NCI-H510A treated with DMSO at 0.1 percent for 48 hours (cell line): ENCODE results near the gene RIC1.
"Not testable (repeated sequence)": the region's sequence is repeated elsewhere in the genome, so short reads cannot be mapped to it uniquely, and the experiment has no call there.

ENCODE experiments used
- DNase-seq: peaks from one replicate; lab custom pipeline; 2025; lab: John Stamatoyannopoulos, UW

RIC1 gene

GRCh38 chr9:5675046-5675445, 46.1 kb downstream of the RIC1 start:
- not testable (repeated sequence) for DNase-seq

- DNase-seq, result not testable (repeated sequence)
Measured at GRCh38 chr9:5683591-5683990, 54.7 kb downstream of the RIC1 start.

GRCh38 chr9:5684101-5684500, 55.2 kb downstream of the RIC1 start:
- no peak for DNase-seq

DNA sequence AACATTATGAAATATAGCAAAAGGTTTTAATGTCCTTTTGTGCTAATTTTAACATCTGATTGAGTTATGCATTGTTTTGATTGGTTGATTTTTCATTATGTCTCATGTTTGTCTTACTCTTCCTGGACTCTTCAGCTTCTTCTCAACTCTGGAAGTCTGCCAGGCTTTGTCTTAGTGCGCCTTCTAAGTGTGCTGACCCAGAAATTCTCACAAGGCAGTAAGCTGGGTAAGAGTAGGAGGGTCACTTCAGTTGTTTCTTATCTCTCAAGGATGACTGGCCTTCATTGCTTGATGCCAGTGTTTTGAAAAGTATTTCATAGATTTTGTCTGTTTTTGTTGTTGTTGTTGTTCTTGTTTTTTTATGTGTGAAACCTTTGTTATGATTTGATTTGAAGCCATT, 59.2 kb downstream of the RIC1 start:
- no peak for DNase-seq

DNA sequence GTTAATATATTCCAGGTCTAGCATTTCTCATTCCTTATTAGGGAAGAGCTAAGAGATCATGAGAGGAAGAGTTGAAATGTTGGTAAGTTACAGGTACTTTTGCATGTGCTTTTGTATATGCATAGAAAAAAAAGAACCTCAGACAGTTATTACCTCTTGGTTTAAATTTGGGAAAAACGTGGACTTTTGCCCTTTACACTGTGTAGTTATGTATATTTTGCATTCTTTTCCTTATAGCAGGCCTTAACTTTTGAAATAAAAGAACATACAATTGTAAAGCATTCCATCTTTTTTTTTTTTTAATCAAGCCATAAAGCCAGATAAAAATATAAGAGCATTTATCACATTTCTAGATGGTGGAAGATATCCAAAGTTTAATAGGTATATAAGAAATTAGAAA, 61.4 kb downstream of the RIC1 start:
- DNase-seq, result no peak

DNA sequence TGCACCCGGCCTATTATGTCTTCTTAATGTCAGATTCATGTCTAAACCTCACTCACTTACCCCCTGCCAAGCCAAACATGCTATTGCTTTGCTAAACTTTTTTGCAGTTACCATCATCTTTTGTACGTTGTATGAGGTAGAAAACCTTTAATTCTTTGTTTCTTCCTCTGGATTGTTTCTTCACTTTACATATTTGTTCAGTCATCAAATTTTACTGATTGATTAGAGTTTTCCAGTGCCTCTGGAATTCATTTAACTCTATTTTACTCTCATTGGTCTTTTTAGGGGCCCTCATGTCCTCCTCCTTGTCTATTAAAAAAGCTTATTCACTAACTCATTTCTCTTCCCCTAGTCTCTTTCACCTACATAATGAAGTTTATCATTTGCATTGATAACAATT, 67.0 kb downstream of the RIC1 start:
- DNase-seq, result no peak

- DNase-seq, result no peak
Measured at GRCh38 chr9:5696884-5697283, 68.0 kb downstream of the RIC1 start.

DNA sequence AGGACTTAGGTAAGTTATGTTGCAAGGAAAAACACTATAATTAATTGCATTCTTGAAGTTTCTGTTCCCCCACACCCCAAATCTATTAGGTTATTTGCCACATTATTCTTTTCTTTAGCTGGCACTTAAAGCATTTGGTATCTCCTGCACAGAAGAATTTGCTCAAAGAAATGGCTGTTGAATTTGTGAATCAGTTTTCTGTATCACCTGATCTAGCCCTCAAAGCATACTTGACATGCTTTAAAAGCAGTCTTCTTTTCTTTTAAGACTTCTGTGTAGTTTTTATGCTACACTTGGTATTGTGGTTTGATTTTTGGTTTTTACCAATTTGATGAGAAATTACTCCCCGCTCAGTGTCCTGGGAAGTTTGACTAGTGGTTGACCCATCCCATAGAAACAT, 69.1 kb downstream of the RIC1 start:
- DNase-seq, result no peak

DNA sequence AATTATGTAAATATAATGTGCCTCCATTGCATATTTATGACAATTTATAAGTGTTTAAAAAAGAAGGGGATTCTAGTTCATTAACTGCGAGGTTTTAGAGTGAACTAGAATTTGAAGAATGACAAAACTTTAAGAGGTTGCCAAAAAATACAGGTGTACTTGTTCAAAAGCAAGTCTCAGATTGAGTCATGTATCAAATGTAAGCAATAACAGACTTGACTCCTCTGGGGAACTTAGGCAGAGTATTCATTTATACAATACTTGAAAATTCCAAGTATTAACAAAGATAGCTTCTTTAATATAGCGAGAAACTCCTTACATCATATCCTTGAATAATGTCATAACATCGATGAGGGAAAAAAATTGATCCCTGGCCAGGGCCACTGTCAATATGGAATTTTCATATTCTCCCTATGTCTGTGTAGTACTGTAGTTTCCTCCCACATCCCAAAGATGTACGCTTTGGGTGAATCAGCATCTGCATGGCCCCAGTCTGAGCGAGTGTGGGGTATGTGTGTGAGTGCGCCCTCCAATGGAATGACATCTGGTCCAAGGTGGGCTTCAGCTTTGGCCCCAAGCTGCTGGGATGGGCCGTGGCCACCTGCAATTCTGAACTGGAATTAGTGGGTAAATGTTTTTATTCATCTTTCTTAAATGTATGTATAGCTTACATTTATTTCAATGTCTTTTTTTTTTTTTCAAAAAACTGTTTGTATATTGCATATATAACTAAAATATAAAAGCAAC, 70.1 kb downstream of the RIC1 start:
- no peak for DNase-seq

- DNase-seq, result no peak
Measured at GRCh38 chr9:5708414-5708813, 79.5 kb downstream of the RIC1 start.

DNA sequence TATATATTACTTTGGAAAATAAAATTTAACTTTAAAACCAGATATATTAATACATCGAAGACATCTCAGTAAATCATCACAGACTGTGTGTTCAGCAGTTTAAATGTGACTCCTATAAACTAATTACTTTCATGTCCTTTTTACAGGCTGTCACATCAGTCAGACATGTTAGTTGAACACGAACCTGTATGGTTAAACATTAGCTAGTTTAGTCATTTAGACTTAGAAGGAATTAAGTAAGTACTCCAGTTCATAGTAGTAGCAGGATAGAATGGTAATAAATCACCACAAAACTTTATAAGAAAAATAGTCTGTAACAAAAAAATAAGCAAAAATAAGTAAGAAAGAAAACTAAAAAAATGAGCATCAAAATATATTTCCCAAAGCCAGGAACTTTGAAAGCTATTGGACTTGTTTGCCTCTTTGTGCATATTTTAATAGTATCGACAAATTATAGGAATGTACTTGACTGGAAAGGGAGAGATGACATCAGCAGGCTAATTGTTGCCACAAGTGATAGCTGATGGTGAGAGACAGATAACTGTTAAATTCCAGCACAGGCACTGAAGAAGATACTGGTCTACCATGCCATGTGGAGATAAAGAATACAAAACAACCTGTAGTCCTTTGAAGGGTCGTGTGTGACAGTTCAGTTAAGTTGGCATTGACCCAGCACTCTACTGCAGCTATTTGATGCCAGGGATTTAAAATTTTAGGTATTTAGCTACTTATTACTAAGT, 83.9 kb downstream of the RIC1 start:
- no peak for DNase-seq

DNA sequence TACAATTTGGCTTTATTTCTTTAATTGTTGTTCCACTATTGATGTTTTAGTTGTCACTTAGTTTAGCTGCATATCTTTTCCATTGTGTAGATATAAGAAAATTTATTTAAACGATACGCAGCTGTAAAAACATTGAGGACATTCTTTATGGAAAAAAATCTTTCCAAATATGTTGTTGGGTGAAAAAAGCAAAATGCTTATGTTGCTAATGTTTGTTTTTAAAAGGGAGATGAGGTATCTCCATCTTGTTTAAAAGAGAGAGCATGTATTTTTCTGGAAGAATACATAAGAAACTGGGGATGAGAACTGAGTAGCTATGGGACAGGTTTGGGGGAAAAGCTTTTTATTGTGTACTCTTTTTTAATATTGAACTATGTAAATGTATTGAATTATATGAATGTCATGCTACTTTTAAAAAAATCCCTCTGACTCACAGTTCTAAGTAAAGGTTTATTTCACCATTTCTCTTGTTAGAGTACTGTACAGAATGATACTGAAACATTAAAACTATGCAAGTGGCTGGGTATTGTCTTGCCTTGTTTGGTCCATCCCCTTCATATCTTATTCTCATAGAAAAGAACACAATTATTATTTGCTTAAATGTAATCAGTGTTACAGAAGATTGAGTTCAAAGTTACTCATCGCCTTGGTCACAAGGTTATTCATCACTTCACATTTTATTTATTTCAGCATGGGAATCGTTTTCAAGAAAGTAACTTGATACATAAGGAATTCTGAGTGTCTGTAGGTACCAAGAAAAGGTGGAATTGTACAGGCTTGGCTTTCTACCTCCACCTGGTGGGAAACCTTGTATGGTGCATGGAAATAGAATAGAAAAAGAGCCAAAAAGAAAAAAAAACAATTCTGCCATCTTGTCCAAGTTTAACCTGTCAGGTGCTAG, 85.8 kb downstream of the RIC1 start:
- no peak for DNase-seq

- DNase-seq, result no peak
Measured at GRCh38 chr9:5715548-5716127, 86.7 kb downstream of the RIC1 start.

DNA sequence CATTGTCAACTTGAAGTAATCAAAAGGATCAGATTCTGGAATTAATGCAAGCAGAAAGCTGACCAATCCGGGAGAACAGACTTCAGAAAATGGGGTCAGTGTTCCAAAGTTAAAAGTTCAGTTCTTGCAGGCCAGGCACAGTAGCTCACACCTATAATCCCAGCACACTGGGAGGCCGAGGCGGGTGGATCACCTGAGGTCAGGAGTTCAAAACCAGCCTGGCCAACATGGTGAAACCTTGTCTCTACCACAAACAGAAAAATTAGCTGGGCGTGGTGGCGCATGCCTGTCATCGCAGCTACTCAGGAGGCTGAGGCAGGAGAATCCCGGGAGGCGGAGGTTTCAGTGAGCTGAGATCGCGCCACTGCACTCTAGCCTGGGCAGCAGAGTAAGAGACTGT, 88.5 kb downstream of the RIC1 start:
- DNase-seq, result not testable (repeated sequence)

DNA sequence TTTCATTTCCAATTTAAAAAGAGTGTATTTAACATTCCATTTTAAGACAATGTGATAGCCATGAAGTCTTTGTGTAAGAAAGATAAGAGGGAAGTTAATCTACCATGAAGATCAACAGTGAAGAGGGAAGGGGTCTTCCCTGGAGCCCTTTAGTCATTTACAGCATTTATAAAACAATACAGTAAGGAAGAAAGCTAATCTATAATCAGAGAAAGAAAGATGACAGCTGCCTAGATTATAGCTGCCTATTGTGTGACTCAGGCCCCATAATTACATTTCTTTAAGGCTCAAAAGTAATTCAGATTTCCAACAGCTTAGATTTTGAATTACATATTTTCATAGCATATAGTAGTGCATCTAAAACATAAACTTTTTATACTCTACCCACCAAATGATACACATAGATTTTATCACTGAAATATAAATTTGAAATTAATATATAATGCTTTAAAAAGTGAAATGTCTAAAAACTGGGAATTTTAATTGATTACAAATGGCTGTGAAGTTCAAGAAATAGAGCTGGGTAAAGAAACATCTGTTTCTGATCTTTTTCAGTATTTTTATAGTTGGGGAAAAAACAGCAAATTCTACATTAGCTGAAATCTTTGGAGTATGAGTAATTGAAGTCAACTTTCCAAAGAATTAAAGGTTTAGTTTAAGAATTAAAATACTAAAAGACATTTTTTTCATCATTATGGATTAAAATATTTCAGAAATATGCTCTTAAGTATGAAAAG, 89.6 kb downstream of the RIC1 start:
- no peak for DNase-seq

GRCh38 chr9:5719100-5719926, 90.4 kb downstream of the RIC1 start:
- DNase-seq, result no peak

- no peak for DNase-seq
Measured at GRCh38 chr9:5720151-5720550, 91.2 kb downstream of the RIC1 start.

- no peak for DNase-seq
Measured at GRCh38 chr9:5721279-5722087, 92.6 kb downstream of the RIC1 start.

DNA sequence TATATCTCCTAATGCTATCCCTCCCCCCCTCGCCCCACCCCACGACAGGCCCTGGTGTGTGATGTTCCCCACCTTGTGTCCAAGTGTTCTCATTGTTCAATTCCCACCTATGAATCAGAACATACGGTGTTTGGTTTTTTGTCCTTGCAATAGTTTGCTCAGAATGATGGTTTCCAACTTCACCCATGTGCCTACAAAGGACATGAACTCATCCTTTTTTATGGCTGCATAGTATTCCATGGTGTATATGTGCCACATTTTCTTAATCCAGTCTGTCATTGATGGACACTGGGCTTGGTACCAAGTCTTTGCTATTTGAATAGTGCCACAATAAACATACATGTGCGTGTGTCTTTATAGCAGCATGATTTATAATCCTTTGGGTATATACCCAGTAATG, 93.8 kb downstream of the RIC1 start:
- not testable (repeated sequence) for DNase-seq

DNA sequence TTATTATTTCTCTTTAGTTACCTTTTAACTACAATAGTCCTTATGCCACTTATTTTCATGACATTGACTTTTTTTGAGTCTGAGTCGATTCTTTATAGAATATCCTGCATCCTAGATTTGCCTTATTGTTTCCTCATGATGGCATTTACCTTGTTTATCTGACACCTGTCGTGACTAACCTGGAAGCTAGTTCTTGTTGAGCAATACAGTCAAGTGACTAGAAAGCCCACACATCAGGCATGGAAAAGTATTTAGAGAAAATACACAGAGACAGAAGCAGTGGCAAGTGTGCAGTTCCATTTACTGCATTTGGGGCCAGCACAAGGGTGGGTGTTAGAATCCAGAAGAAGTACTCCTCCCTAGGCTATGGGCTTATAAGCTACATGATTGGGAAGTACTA, 106.2 kb downstream of the RIC1 start:
- DNase-seq, result no peak
